Ishikawa (cell line): Measurements from ENCODE around the gene HYAL1.

Experiments
- CEBPB ChIP-seq: IDR thresholded peaks from 2 replicates; pipeline ENCODE4 v1.6.1; 2012
- CREB1 ChIP-seq: IDR thresholded peaks from 2 replicates; pipeline ENCODE4 v1.6.1; 2012; ENCODE audit warnings: low read depth
- EP300 ChIP-seq: IDR thresholded peaks from 2 replicates; pipeline ENCODE4 v1.6.1; 2012; ENCODE audit warnings: borderline replicate concordance
- TAF1 ChIP-seq: IDR thresholded peaks from 2 replicates; pipeline ENCODE4 v1.6.1; 2012; ENCODE audit warnings: low read depth, mild to moderate bottlenecking
- TCF12 ChIP-seq: IDR thresholded peaks from 2 replicates; pipeline ENCODE4 v1.6.1; 2012; ENCODE audit warnings: low read depth
- TF ChIP-seq, protein P1 (sequence below): IDR thresholded peaks from 2 replicates; pipeline ENCODE4 v1.6.1; 2012

DNA sequence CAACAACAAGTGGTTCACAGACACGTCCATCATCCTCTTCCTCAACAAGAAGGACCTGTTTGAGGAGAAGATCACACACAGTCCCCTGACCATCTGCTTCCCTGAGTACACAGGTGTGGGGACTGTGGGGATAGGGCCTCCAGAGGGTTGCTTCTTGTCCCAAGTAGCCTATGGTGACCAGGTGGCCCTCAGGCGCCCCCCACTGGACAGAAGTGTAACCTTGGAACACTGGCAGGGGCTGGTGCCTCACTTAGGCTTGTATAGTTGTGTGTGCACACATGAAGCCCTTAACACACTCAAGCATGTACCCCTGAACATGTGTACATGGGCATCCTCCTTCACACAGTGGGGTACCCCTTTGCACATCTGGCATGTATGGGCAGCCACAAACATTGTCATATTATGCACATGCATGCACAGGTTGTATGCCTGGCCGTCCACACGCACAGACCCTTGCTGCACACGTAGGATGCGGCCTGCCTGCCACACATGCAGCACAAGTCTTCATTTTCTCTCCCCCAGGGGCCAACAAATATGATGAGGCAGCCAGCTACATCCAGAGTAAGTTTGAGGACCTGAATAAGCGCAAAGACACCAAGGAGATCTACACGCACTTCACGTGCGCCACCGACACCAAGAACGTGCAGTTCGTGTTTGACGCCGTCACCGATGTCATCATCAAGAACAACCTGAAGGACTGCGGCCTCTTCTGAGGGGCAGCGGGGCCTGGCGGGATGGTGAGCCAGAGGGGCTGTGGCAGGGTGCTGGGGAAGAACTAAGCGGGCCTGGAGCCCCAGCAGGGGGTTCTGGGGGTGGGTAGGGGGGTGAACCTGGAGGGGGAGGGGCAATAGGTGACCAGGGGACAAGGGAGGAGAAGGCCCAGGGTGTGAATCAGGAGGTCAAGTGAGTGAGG is 46.1 kb downstream of the HYAL1 start:
- TF ChIP-seq, protein P1, sequence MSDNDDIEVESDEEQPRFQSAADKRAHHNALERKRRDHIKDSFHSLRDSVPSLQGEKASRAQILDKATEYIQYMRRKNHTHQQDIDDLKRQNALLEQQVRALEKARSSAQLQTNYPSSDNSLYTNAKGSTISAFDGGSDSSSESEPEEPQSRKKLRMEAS = no peak
- TF ChIP-seq CEBPB (no peak), TAF1 (no peak), CREB1 (no peak), TCF12 (no peak), EP300 (no peak)
